Measurements from ENCODE around the gene C3AR1.
"Not testable (repeated sequence)": the region's sequence is repeated elsewhere in the genome, so short reads cannot be mapped to it uniquely, and the experiment has no call there.

C3AR1 gene

GRCh38 chr12:8065991-8066594, at the start of gene C3AR1:
Gene C3AR1 (minus strand): TSS chr12:8066359. CDS start chr12:8060185, 6,174 bp downstream.
- no peak within 1 kb of the TSS for H3K27ac ChIP-seq (ENCODE audit: low read depth, low read length)
- no peak within 1 kb of the TSS for H3K4me3 ChIP-seq (ENCODE audit: low read depth, low read length)
- no peaks in the 10 kb centered on the region for H3K27me3 ChIP-seq (ENCODE audit: control insufficient read depth, insufficient read depth, low read length)
- H3K36me3 ChIP-seq (ENCODE audit: control insufficient read depth, insufficient read depth, low read length), result no peaks in the 10 kb centered on the region
- H3K9ac ChIP-seq (ENCODE audit: low read depth, low read length), result no peak within 1 kb of the TSS
- H3K9me3 ChIP-seq (ENCODE audit: control insufficient read depth, insufficient read depth, low read length), result no peaks in the 10 kb centered on the region
- H3K4me1 ChIP-seq (ENCODE audit: control insufficient read depth, insufficient read depth, low read length), result no peaks in the 10 kb centered on the region

- H3K4me1 ChIP-seq (ENCODE audit: control insufficient read depth, insufficient read depth, low read length); H3K36me3 ChIP-seq (ENCODE audit: control insufficient read depth, insufficient read depth, low read length): not testable (repeated sequence)
Observed at GRCh38 chr12:8113117-8113516, 47.0 kb upstream of the C3AR1 start.

GRCh38 chr12:8108808-8109398, 42.7 kb upstream of the C3AR1 start:
- no peak overlapping the region for H3K9ac ChIP-seq (ENCODE audit: low read depth, low read length)
- no peak overlapping the region for H3K27ac ChIP-seq (ENCODE audit: low read depth, low read length)
- no peaks in the 10 kb centered on the region for H3K36me3 ChIP-seq (ENCODE audit: control insufficient read depth, insufficient read depth, low read length)
- no peaks in the 10 kb centered on the region for H3K4me1 ChIP-seq (ENCODE audit: control insufficient read depth, insufficient read depth, low read length)
- no peaks in the 10 kb centered on the region for H3K9me3 ChIP-seq (ENCODE audit: control insufficient read depth, insufficient read depth, low read length)
- H3K4me3 ChIP-seq (ENCODE audit: low read depth, low read length), result no peak overlapping the region
- no peaks in the 10 kb centered on the region for H3K27me3 ChIP-seq (ENCODE audit: control insufficient read depth, insufficient read depth, low read length)

More at GRCh38 chr12:8113117-8113516, 47.0 kb upstream of the C3AR1 start:
- not testable (repeated sequence) for H3K27ac ChIP-seq (ENCODE audit: low read depth, low read length); H3K9ac ChIP-seq (ENCODE audit: low read depth, low read length); H3K9me3 ChIP-seq (ENCODE audit: control insufficient read depth, insufficient read depth, low read length); H3K27me3 ChIP-seq (ENCODE audit: control insufficient read depth, insufficient read depth, low read length); H3K4me3 ChIP-seq (ENCODE audit: low read depth, low read length)

GRCh38 chr12:8099235-8099634, 33.1 kb upstream of the C3AR1 start:
- H3K27me3 ChIP-seq (ENCODE audit: control insufficient read depth, insufficient read depth, low read length), result no peaks in the 10 kb centered on the region
- no peak overlapping the region for H3K27ac ChIP-seq (ENCODE audit: low read depth, low read length)
- H3K4me3 ChIP-seq (ENCODE audit: low read depth, low read length), result no peak overlapping the region
- H3K9ac ChIP-seq (ENCODE audit: low read depth, low read length), result no peak overlapping the region
- H3K4me1 ChIP-seq (ENCODE audit: control insufficient read depth, insufficient read depth, low read length), result no peaks in the 10 kb centered on the region
- peaks cover 31% of the 10 kb centered on the region for H3K36me3 ChIP-seq (ENCODE audit: control insufficient read depth, insufficient read depth, low read length)
- H3K9me3 ChIP-seq (ENCODE audit: control insufficient read depth, insufficient read depth, low read length), result no peaks in the 10 kb centered on the region

GRCh38 chr12:8096281-8096915, 30.2 kb upstream of the C3AR1 start:
- Histone ChIP-seq H3K9me3 (ENCODE audit: control insufficient read depth, insufficient read depth, low read length) (no peaks in the 10 kb centered on the region), H3K4me3 (ENCODE audit: low read depth, low read length) (no peak overlapping the region), H3K27ac (ENCODE audit: low read depth, low read length) (no peak overlapping the region), H3K27me3 (ENCODE audit: control insufficient read depth, insufficient read depth, low read length) (no peaks in the 10 kb centered on the region), H3K36me3 (ENCODE audit: control insufficient read depth, insufficient read depth, low read length) (peaks cover 59% of the 10 kb centered on the region), H3K4me1 (ENCODE audit: control insufficient read depth, insufficient read depth, low read length) (no peaks in the 10 kb centered on the region), H3K9ac (ENCODE audit: low read depth, low read length) (no peak overlapping the region)

- Histone ChIP-seq H3K4me3 (ENCODE audit: low read depth, low read length) (no peak overlapping the region), H3K27me3 (ENCODE audit: control insufficient read depth, insufficient read depth, low read length) (no peaks in the 10 kb centered on the region), H3K9me3 (ENCODE audit: control insufficient read depth, insufficient read depth, low read length) (no peaks in the 10 kb centered on the region), H3K9ac (ENCODE audit: low read depth, low read length) (no peak overlapping the region), H3K36me3 (ENCODE audit: control insufficient read depth, insufficient read depth, low read length) (peaks cover 79% of the 10 kb centered on the region), H3K27ac (ENCODE audit: low read depth, low read length) (no peak overlapping the region), H3K4me1 (ENCODE audit: control insufficient read depth, insufficient read depth, low read length) (no peaks in the 10 kb centered on the region)
Observed at GRCh38 chr12:8093291-8093690, 27.1 kb upstream of the C3AR1 start.

GRCh38 chr12:8089716-8090115, 23.6 kb upstream of the C3AR1 start:
- no peaks in the 10 kb centered on the region for H3K27me3 ChIP-seq (ENCODE audit: control insufficient read depth, insufficient read depth, low read length)
- no peak overlapping the region for H3K27ac ChIP-seq (ENCODE audit: low read depth, low read length)
- H3K4me1 ChIP-seq (ENCODE audit: control insufficient read depth, insufficient read depth, low read length), result no peaks in the 10 kb centered on the region
- H3K36me3 ChIP-seq (ENCODE audit: control insufficient read depth, insufficient read depth, low read length), result peaks cover 53% of the 10 kb centered on the region
- no peak overlapping the region for H3K4me3 ChIP-seq (ENCODE audit: low read depth, low read length)
- no peaks in the 10 kb centered on the region for H3K9me3 ChIP-seq (ENCODE audit: control insufficient read depth, insufficient read depth, low read length)
- no peak overlapping the region for H3K9ac ChIP-seq (ENCODE audit: low read depth, low read length)

- H3K4me3 ChIP-seq (ENCODE audit: low read depth, low read length); H3K9me3 ChIP-seq (ENCODE audit: control insufficient read depth, insufficient read depth, low read length); H3K4me1 ChIP-seq (ENCODE audit: control insufficient read depth, insufficient read depth, low read length); H3K9ac ChIP-seq (ENCODE audit: low read depth, low read length); H3K27me3 ChIP-seq (ENCODE audit: control insufficient read depth, insufficient read depth, low read length); H3K27ac ChIP-seq (ENCODE audit: low read depth, low read length): not testable (repeated sequence)
- H3K36me3 ChIP-seq (ENCODE audit: control insufficient read depth, insufficient read depth, low read length), result peaks cover 48% of the 10 kb centered on the region
Observed at GRCh38 chr12:8089277-8089676, 23.1 kb upstream of the C3AR1 start.

- no peak overlapping the region for H3K4me3 ChIP-seq (ENCODE audit: low read depth, low read length)
- H3K9ac ChIP-seq (ENCODE audit: low read depth, low read length), result no peak overlapping the region
- no peak overlapping the region for H3K27ac ChIP-seq (ENCODE audit: low read depth, low read length)
Observed at GRCh38 chr12:8088574-8088973, 22.4 kb upstream of the C3AR1 start.

GRCh38 chr12:8087666-8088065, 21.5 kb upstream of the C3AR1 start:
- Histone ChIP-seq H3K4me3 (ENCODE audit: low read depth, low read length) (no peak overlapping the region), H3K27ac (ENCODE audit: low read depth, low read length) (no peak overlapping the region), H3K4me1 (ENCODE audit: control insufficient read depth, insufficient read depth, low read length) (no peaks in the 10 kb centered on the region), H3K9ac (ENCODE audit: low read depth, low read length) (no peak overlapping the region), H3K9me3 (ENCODE audit: control insufficient read depth, insufficient read depth, low read length) (no peaks in the 10 kb centered on the region), H3K36me3 (ENCODE audit: control insufficient read depth, insufficient read depth, low read length) (peaks cover 32% of the 10 kb centered on the region), H3K27me3 (ENCODE audit: control insufficient read depth, insufficient read depth, low read length) (no peaks in the 10 kb centered on the region)

More at GRCh38 chr12:8088574-8088973, 22.4 kb upstream of the C3AR1 start:
- Histone ChIP-seq H3K36me3 (ENCODE audit: control insufficient read depth, insufficient read depth, low read length) (peaks cover 41% of the 10 kb centered on the region), H3K9me3 (ENCODE audit: control insufficient read depth, insufficient read depth, low read length) (no peaks in the 10 kb centered on the region), H3K27me3 (ENCODE audit: control insufficient read depth, insufficient read depth, low read length) (no peaks in the 10 kb centered on the region), H3K4me1 (ENCODE audit: control insufficient read depth, insufficient read depth, low read length) (no peaks in the 10 kb centered on the region)

- not testable (repeated sequence) for H3K27ac ChIP-seq (ENCODE audit: low read depth, low read length); H3K9me3 ChIP-seq (ENCODE audit: control insufficient read depth, insufficient read depth, low read length); H3K4me1 ChIP-seq (ENCODE audit: control insufficient read depth, insufficient read depth, low read length); H3K36me3 ChIP-seq (ENCODE audit: control insufficient read depth, insufficient read depth, low read length); H3K9ac ChIP-seq (ENCODE audit: low read depth, low read length); H3K4me3 ChIP-seq (ENCODE audit: low read depth, low read length); H3K27me3 ChIP-seq (ENCODE audit: control insufficient read depth, insufficient read depth, low read length)
Observed at GRCh38 chr12:8084351-8084750, 18.2 kb upstream of the C3AR1 start.

Data from HUES48 (cell line).